Heart right ventricle (tissue), 16 donors: Measurements from ENCODE around the gene SULF2. TPM values are rescaled to one million over a fixed set of nuclear protein-coding genes. Genes with fewer than 3 reads are reported as not detected.

Experiments
- ATAC-seq, 8 donors: fragments of 200-7000 bp; cut with Tn5 transposase; one replicate each; pipeline ENCODE4 v1.9.1; 2020; ENCODE audit warnings: mild to moderate bottlenecking in 8 of 8, moderate library complexity in 8 of 8, moderate number of reproducible peaks in 1 of 8
- DNase-seq, 2 donors: peaks; one replicate each; pipeline ENCODE4 v3.0.0-alpha.2; 2020
- H3K27ac ChIP-seq, 10 donors: fragments of 200-600 bp; sonication (generic) in 2 of 10; one replicate each; pipeline versions ENCODE4 v1.5.0 to v1.8.0; 2020 to 2022; ENCODE audit warnings: mild to moderate bottlenecking in 3 of 10
- H3K27me3 ChIP-seq, 7 donors: fragments of 200-600 bp; one replicate each; pipeline ENCODE4 v1.8.0; 2021 to 2022; ENCODE audit warnings: mild to moderate bottlenecking in 2 of 7
- H3K36me3 ChIP-seq, 9 donors: fragments of 200-600 bp; sonication (generic) in 1 of 9; one replicate each; pipeline versions ENCODE4 v1.5.0 to v1.8.0; 2020 to 2022; ENCODE audit warnings: mild to moderate bottlenecking in 2 of 9
- H3K4me1 ChIP-seq, 9 donors: fragments of 200-600 bp; sonication (generic) in 1 of 9; one replicate each; pipeline versions ENCODE4 v1.5.0 to v1.8.0; 2020 to 2022; ENCODE audit warnings: mild to moderate bottlenecking in 4 of 9
- H3K4me3 ChIP-seq, 10 donors: fragments of 200-600 bp; sonication (generic) in 2 of 10; one replicate each; pipeline versions ENCODE4 v1.5.0 to v1.8.0; 2020 to 2022; ENCODE audit warnings: mild to moderate bottlenecking in 7 of 10, moderate library complexity in 2 of 10
- H3K9me3 ChIP-seq, 11 donors: fragments of 200-600 bp in 10 of 11; sonication (generic) in 2 of 11; one replicate each; pipeline versions ENCODE4 v1.5.0 to v1.8.0; 2013 to 2022; ENCODE audit warnings: mild to moderate bottlenecking in 2 of 11, control low read depth in 1 of 11, moderate library complexity in 1 of 11
- CTCF ChIP-seq, 9 donors: fragments of 200-600 bp; sonication (generic) in 2 of 9; IDR thresholded peaks; one replicate each; pipeline versions ENCODE4 v1.5.0 to v1.8.0; 2021 to 2022; ENCODE audit warnings: antibody characterized with exemption in 9 of 9, mild to moderate bottlenecking in 5 of 9, moderate library complexity in 1 of 9
- WGBS, 2 donors: extraction: QIAGEN DNeasy Blood & Tissue Kit; methylation state at CpG; one replicate each; pipeline ENCODE4 v1.1.7; 2013; ENCODE audit warnings: inconsistent platforms in 1 of 2; 5-methylcytosine and 5-hydroxymethylcytosine counted together
- intact Hi-C, 10 donors: fragments of 100-400 bp; cut with DNase I; formaldehyde crosslinking; loops; one replicate each; pipeline versions ENCODE4 v1.11.1 to v1.14.2; 2022
- polyA plus RNA-seq, 2 donors: library from polyadenylated mRNA; stranded (reverse); fragments of 200-250 nt; gene quantifications; one replicate each; pipeline ENCODE4 v1.2.3, GENCODE V29; 2013
- total RNA-seq, 10 donors: library from RNA; stranded (reverse); fragmentation: NEBNext Ultra II Directional in 3 of 10; extraction: Animal tissue kit (Norgen Biotek cat#: 25700) in 3 of 10; gene quantifications; one replicate each; pipeline versions ENCODE4 v1.2.1 to v1.2.4, GENCODE V29; 2021 to 2023
- donor health status: Arrhythmogenic right ventricular cardiomyopathy.
- donor health status: ischemic (EF 13 %, LVEDD 7.1; RV severe dilation, severe dysfunction).
- donor health status: healthy with polysubstance abuse.
- donor health status: DM: no; HTN: yes; CAD: no.
- donor health status: DM: no; HTN: no; CAD: no.
- donor health status: ischemic (EF 25% LVEDD 6.9; RV normal size, moderate dysfunction).
- donor health status: ischemic (EF 25% LVEDD 5.7; RV mildly dilated, moderate dysfunction).
- donor health status: healthy.
- donor health status: DM: yes; HTN: yes; CAD: no.
- donor health status: Ischemic cardiomyopathy.
- donor health status: ischemic (EF 35%, LVEDD 5.7; RV mildly dilated, moderate dysfunction).
- donor health status: nonischemic (EF 11% LVEDD 7.7; RV severe dilation, severe dysfunction).
- donor health status: DM: yes; HTN: yes; CAD: no.
- donor health status: PGD.
- donor health status: ischemic (EF 29% LVEDD 5.4; RV normal size, mild dysfunction).
- donor health status: nonischemic (EF 23%, LVEDD 6.1; RV moderate dilation, normal function).

The SULF2 gene
- total and polyA plus RNA-seq, 12 donors: 16.7 to 40.6 (median 26.4) TPM

- no peak for TF ChIP-seq CTCF (IDR thresholded peaks at IDR 0.05)
- no peak for ATAC-seq
- intact Hi-C loops: no loop called here
- H3K4me3 ChIP-seq: no peak overlapping the region
- H3K9me3 ChIP-seq: no peaks in the 10 kb centered on the region
- peaks cover 0 to 45% (median 33%) of the 10 kb centered on the region in 7 donors for H3K27me3 ChIP-seq
- DNase-seq: no peak
- H3K27ac ChIP-seq: no peak overlapping the region
- H3K36me3 ChIP-seq: peaks cover 0 to 9% (median 0%) of the 10 kb centered on the region in 9 donors
- H3K4me1 ChIP-seq: peaks cover 3 to 41% (median 22%) of the 10 kb centered on the region in 9 donors
- WGBS, 2 donors: 37 to 48% methylated on average over 11 of the region's 11 CpGs
Observed at GRCh38 chr20:47761482-47762047, 23.7 kb downstream of the SULF2 start.

GRCh38 chr20:47760686-47761481 lies 24.4 kb downstream of the SULF2 start:
- Histone ChIP-seq H3K27me3 (peaks cover 0 to 45% (median 33%) of the 10 kb centered on the region in 7 donors), H3K4me3 (no peak overlapping the region), H3K9me3 (no peaks in the 10 kb centered on the region), H3K27ac (no peak overlapping the region), H3K36me3 (peaks cover 0 to 15% (median 0%) of the 10 kb centered on the region in 9 donors), H3K4me1 (peaks cover 3 to 34% (median 15%) of the 10 kb centered on the region in 9 donors)
- DNase-seq (no peak), ATAC-seq (no peak)
- 62 to 66% methylated on average over 14 of the region's 14 CpGs for WGBS, 2 donors
- TF ChIP-seq CTCF (IDR thresholded peaks at IDR 0.05): no peak
- intact Hi-C loops: no loop called here

GRCh38 chr20:47758517-47759450 lies 26.5 kb downstream of the SULF2 start:
- Histone ChIP-seq H3K27ac (no peak overlapping the region), H3K9me3 (no peaks in the 10 kb centered on the region)
- DNase-seq: no peak

More at GRCh38 chr20:47758517-47759450, 26.5 kb downstream of the SULF2 start:
- WGBS, 2 donors: 79 to 83% methylated on average over 21 of the region's 21 CpGs
- Histone ChIP-seq H3K4me3 (no peak overlapping the region), H3K27me3 (peaks cover 0 to 42% (median 30%) of the 10 kb centered on the region in 7 donors), H3K36me3 (peaks cover 0 to 26% (median 0%) of the 10 kb centered on the region in 9 donors), H3K4me1 (peaks cover 0 to 24% (median 6%) of the 10 kb centered on the region in 9 donors)
- intact Hi-C loops: no loop called here
- ATAC-seq: no peak
- TF ChIP-seq CTCF (IDR thresholded peaks at IDR 0.05): no peak
